HG02571 (cell line): ENCODE results near the gene HPSE2.

Experiments
- ATAC-seq: cut with Tn5 transposase; IDR thresholded peaks from one replicate; pipeline ENCODE4 v1.9.1; 2021; ENCODE audit warnings: mild to moderate bottlenecking, moderate library complexity; ENCODE audit not compliant: unreplicated experiment

Gene HPSE2

GRCh38 chr10:98469001-98469931 lies 766.4 kb downstream of the HPSE2 start:
- no peak for ATAC-seq

GRCh38 chr10:98467506-98468318 lies 767.9 kb downstream of the HPSE2 start:
- ATAC-seq = peak; percentile 97

GRCh38 chr10:98466861-98467505 lies 768.7 kb downstream of the HPSE2 start:
- ATAC-seq = no peak

GRCh38 chr10:98465866-98466265 lies 769.8 kb downstream of the HPSE2 start:
- no peak for ATAC-seq

- ATAC-seq = no peak
These were observed 771.5 kb downstream of the HPSE2 start for GRCh38 chr10:98463976-98464754.

- ATAC-seq = no peak
These were observed 772.6 kb downstream of the HPSE2 start for GRCh38 chr10:98463016-98463415.

GRCh38 chr10:98461500-98461842 lies 774.2 kb downstream of the HPSE2 start:
- no peak for ATAC-seq

GRCh38 chr10:98460837-98461499 lies 774.7 kb downstream of the HPSE2 start:
- ATAC-seq = no peak

- ATAC-seq = no peak
These were observed 776.6 kb downstream of the HPSE2 start for GRCh38 chr10:98458809-98459784.

GRCh38 chr10:98457721-98458120 lies 777.9 kb downstream of the HPSE2 start:
- ATAC-seq = no peak

GRCh38 chr10:98456686-98457482 lies 778.8 kb downstream of the HPSE2 start:
- no peak for ATAC-seq

- ATAC-seq = no peak
These were observed 779.5 kb downstream of the HPSE2 start for GRCh38 chr10:98456043-98456570.

- no peak for ATAC-seq
These were observed 781.9 kb downstream of the HPSE2 start for GRCh38 chr10:98453729-98454128.

GRCh38 chr10:98450618-98451017 lies 785.0 kb downstream of the HPSE2 start:
- ATAC-seq = no peak

GRCh38 chr10:98449287-98449686 lies 786.4 kb downstream of the HPSE2 start:
- no peak for ATAC-seq

- peak; percentile 83 for ATAC-seq
These were observed 788.9 kb downstream of the HPSE2 start, which contains the start of gene HPS1 for GRCh38 chr10:98446661-98447221. TSS of gene HPS1 (minus strand) at chr10:98446935. CDS start at chr10:98443240, 3,695 bp downstream.

- peak; percentile 30 for ATAC-seq
These were observed 789.4 kb downstream of the HPSE2 start for GRCh38 chr10:98446151-98446660.
